ENCODE measurements around the gene CENPP. TPM values are rescaled to one million over a fixed set of nuclear protein-coding genes. Genes with fewer than 3 reads are reported as not detected.

CENPP gene
- polyA plus RNA-seq, 2 donors: 2.2 to 3.6 TPM

DNA sequence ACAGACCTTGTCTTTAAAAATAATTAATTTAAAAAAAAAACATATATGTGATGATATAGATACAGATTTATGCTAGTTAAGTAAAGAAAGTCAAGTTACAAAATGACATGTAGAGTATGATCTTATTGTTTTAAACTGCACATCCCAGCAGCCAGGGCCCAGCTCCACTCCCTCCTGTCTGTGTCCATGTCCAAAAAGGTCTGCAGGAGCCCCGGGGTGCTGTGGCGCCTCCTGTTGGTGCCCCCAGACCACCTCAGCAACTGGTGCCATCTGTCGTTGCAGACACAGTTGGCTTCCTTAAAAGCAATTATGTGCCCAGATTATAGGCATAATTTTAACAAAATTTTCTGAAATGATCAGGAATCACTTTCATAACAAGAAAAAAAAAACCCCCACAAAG lies 310.9 kb downstream of the CENPP start:
- H3K4me3 ChIP-seq (ENCODE audit: low read depth in 1 of 2, low read length in 2 of 2): no peak overlapping the region
- H3K27ac ChIP-seq (ENCODE audit: low read depth in 2 of 2, low read length in 1 of 2): no peak overlapping the region
- no peaks in the 10 kb centered on the region for H3K9me3 ChIP-seq (ENCODE audit: control insufficient read depth in 2 of 2, insufficient read depth in 1 of 2, low read depth in 1 of 2, low read length in 1 of 2)
- WGBS, 2 donors: 82 to 86% methylated on average over 3 of the region's 3 CpGs
- no peaks in the 10 kb centered on the region for H3K27me3 ChIP-seq (ENCODE audit: control insufficient read depth in 1 of 2, insufficient read depth in 2 of 2, low read length in 2 of 2)
- peaks cover 22 to 66% of the 10 kb centered on the region in 2 donors for H3K36me3 ChIP-seq (ENCODE audit: control insufficient read depth in 2 of 2, insufficient read depth in 2 of 2, low read length in 1 of 2)
- peaks cover 0 to 3% of the 10 kb centered on the region in 2 donors for H3K4me1 ChIP-seq (ENCODE audit: control insufficient read depth in 2 of 2, insufficient read depth in 2 of 2, low read length in 1 of 2)

DNA sequence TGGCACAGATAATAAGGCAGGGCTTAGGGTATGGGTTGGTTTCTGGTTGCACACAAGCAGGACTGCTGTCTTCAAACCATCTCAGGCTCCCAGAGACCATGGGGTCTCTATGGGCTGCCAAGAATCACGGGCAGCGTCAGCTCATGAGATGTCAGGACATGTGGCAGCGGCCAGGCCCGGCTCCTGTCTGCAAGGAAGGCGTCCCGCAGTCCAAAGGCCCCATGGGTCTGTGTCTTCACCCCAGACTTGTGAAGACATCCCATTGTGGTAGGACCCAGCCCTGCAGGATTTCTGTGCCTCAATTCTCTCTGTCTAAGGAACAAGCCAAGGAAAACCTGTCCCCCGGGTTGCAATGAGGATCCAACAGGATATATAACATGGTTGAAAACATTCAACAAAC lies 311.6 kb downstream of the CENPP start:
- Histone ChIP-seq H3K9me3 (ENCODE audit: control insufficient read depth in 2 of 2, insufficient read depth in 1 of 2, low read depth in 1 of 2, low read length in 1 of 2) (no peaks in the 10 kb centered on the region), H3K36me3 (ENCODE audit: control insufficient read depth in 2 of 2, insufficient read depth in 2 of 2, low read length in 1 of 2) (peaks cover 19 to 68% of the 10 kb centered on the region in 2 donors), H3K27me3 (ENCODE audit: control insufficient read depth in 1 of 2, insufficient read depth in 2 of 2, low read length in 2 of 2) (no peaks in the 10 kb centered on the region), H3K4me3 (ENCODE audit: low read depth in 1 of 2, low read length in 2 of 2) (no peak overlapping the region), H3K27ac (ENCODE audit: low read depth in 2 of 2, low read length in 1 of 2) (no peak overlapping the region), H3K4me1 (ENCODE audit: control insufficient read depth in 2 of 2, insufficient read depth in 2 of 2, low read length in 1 of 2) (peaks cover 0 to 3% of the 10 kb centered on the region in 2 donors)
- 82 to 89% methylated on average over 7 of the region's 7 CpGs for WGBS, 2 donors

DNA sequence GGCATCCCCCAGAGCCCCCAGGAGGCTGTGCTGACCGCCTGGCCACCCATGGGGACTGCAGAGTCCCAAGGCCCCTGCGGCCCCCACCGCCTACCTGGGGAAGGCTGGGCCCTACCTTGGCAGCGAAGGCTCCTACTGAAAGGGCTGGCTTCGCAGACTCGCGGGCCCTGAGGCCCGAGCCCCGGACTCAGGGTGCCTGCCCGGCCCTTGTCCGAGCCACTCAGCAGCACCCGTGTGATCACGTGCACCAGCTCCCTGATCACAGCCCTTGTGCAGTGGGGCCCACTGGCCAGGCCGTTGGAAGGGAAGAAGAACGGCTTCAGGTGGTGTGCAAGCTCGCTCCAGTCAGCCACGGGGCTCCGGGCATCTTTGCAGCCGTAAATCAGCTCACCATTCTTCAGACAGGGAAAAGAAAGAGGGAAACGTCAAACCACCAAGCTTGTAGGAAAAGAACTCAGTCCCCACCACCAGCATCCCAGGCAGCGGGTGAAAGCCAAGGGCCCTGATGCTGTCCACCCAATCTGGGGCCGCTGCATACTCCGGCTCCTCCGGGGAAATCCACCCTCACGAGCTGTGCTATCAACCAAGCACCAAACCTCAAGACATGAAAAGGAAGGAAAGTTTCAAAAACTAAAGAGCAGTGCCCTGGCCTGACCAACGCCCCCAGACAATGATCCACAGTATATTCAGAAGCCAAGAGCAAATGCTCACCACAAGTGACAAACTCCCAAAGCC lies 312.3 kb downstream of the CENPP start:
- Histone ChIP-seq H3K9me3 (ENCODE audit: control insufficient read depth in 2 of 2, insufficient read depth in 1 of 2, low read depth in 1 of 2, low read length in 1 of 2) (no peaks in the 10 kb centered on the region), H3K36me3 (ENCODE audit: control insufficient read depth in 2 of 2, insufficient read depth in 2 of 2, low read length in 1 of 2) (peaks cover 19 to 70% of the 10 kb centered on the region in 2 donors), H3K4me1 (ENCODE audit: control insufficient read depth in 2 of 2, insufficient read depth in 2 of 2, low read length in 1 of 2) (peaks cover 0 to 3% of the 10 kb centered on the region in 2 donors), H3K27ac (ENCODE audit: low read depth in 2 of 2, low read length in 1 of 2) (no peak overlapping the region), H3K4me3 (ENCODE audit: low read depth in 1 of 2, low read length in 2 of 2) (no peak overlapping the region), H3K27me3 (ENCODE audit: control insufficient read depth in 1 of 2, insufficient read depth in 2 of 2, low read length in 2 of 2) (no peaks in the 10 kb centered on the region)
- WGBS, 2 donors: 93 to 95% methylated on average over 25 to 26 of the region's 26 CpGs

DNA sequence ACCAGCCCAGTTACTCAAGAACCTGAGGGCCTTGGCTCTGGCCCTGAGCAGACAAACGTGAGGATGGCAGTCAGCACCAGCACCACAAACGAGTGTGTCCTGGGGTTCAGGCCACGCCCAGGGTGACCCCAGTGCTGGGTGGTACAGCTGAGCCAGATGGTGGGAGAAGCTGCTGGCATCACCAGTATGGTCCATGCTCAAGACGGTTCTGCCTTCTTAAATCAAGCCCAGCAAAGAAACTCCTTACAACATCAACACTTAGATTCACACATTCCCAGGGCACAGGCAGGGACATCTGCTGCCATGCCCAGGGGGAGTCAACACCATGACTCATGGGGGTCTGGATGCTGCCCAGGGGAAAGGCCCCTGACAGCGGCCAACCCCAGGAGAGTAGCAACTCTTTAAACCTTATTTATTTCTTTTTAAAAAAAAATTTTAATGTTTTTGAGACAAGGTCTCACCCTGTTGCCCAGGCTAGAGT lies 312.9 kb downstream of the CENPP start:
- Histone ChIP-seq H3K36me3 (ENCODE audit: control insufficient read depth in 2 of 2, insufficient read depth in 2 of 2, low read length in 1 of 2) (peaks cover 19 to 69% of the 10 kb centered on the region in 2 donors), H3K27me3 (ENCODE audit: control insufficient read depth in 1 of 2, insufficient read depth in 2 of 2, low read length in 2 of 2) (no peaks in the 10 kb centered on the region), H3K4me1 (ENCODE audit: control insufficient read depth in 2 of 2, insufficient read depth in 2 of 2, low read length in 1 of 2) (peaks cover 0 to 3% of the 10 kb centered on the region in 2 donors), H3K27ac (ENCODE audit: low read depth in 2 of 2, low read length in 1 of 2) (no peak overlapping the region), H3K9me3 (ENCODE audit: control insufficient read depth in 2 of 2, insufficient read depth in 1 of 2, low read depth in 1 of 2, low read length in 1 of 2) (no peaks in the 10 kb centered on the region), H3K4me3 (ENCODE audit: low read depth in 1 of 2, low read length in 2 of 2) (no peak overlapping the region)
- WGBS, 2 donors: 75 to 80% methylated on average over 5 of the region's 5 CpGs

DNA sequence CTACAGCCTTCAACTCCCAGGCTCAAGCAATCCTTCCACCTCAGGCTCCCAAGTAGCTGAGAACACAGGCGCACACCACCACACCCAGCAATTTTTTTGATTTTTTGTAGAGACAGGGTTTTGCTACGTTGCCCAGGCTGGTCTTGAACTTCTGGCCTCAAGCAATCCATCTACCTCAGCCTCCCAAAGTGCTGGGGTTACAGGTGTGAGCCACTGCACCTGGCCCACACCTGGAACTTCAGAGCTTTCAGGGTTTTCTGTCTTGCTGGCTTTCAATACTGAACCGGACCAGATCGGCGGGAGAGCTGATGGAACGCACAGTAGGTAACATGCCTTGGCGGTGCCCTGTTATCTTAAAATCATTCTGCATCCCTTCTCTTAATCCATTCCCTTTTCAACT lies 313.4 kb downstream of the CENPP start:
- no peak overlapping the region for H3K27ac ChIP-seq (ENCODE audit: low read depth in 2 of 2, low read length in 1 of 2)
- WGBS, 2 donors: 92 to 96% methylated on average over 7 of the region's 7 CpGs
- peaks cover 0 to 3% of the 10 kb centered on the region in 2 donors for H3K4me1 ChIP-seq (ENCODE audit: control insufficient read depth in 2 of 2, insufficient read depth in 2 of 2, low read length in 1 of 2)
- no peak overlapping the region for H3K4me3 ChIP-seq (ENCODE audit: low read depth in 1 of 2, low read length in 2 of 2)
- no peaks in the 10 kb centered on the region for H3K9me3 ChIP-seq (ENCODE audit: control insufficient read depth in 2 of 2, insufficient read depth in 1 of 2, low read depth in 1 of 2, low read length in 1 of 2)
- no peaks in the 10 kb centered on the region for H3K27me3 ChIP-seq (ENCODE audit: control insufficient read depth in 1 of 2, insufficient read depth in 2 of 2, low read length in 2 of 2)
- H3K36me3 ChIP-seq (ENCODE audit: control insufficient read depth in 2 of 2, insufficient read depth in 2 of 2, low read length in 1 of 2): peaks cover 16 to 66% of the 10 kb centered on the region in 2 donors

DNA sequence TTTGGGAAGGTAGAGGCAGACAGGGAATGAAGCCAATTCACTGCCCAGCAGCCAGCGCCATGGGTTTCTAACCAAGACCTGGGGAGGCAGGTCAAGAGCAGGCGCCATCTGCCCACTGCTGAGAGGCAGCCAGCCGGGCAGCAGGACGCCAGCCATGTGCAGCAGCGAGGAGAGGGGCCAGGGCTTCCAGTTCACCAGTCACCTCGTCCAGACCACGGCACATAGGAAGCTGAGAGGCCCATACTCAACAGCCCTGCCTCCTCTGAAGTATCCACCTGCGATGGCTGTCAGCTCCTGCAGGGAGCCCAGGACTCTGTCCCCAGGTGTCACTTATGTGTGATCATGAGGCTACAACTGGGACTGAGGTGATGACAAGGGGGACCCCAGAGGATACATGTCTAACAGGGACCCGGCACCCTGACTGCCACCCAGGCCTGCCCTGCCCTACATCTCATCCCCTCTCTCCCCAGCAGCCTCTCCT lies 314.1 kb downstream of the CENPP start:
- Histone ChIP-seq H3K4me1 (ENCODE audit: control insufficient read depth in 2 of 2, insufficient read depth in 2 of 2, low read length in 1 of 2) (peaks cover 0 to 3% of the 10 kb centered on the region in 2 donors), H3K27ac (ENCODE audit: low read depth in 2 of 2, low read length in 1 of 2) (no peak overlapping the region), H3K27me3 (ENCODE audit: control insufficient read depth in 1 of 2, insufficient read depth in 2 of 2, low read length in 2 of 2) (no peaks in the 10 kb centered on the region), H3K4me3 (ENCODE audit: low read depth in 1 of 2, low read length in 2 of 2) (no peak overlapping the region), H3K36me3 (ENCODE audit: control insufficient read depth in 2 of 2, insufficient read depth in 2 of 2, low read length in 1 of 2) (peaks cover 16 to 61% of the 10 kb centered on the region in 2 donors), H3K9me3 (ENCODE audit: control insufficient read depth in 2 of 2, insufficient read depth in 1 of 2, low read depth in 1 of 2, low read length in 1 of 2) (no peaks in the 10 kb centered on the region)
- WGBS, 2 donors: 88 to 89% methylated on average over 9 of the region's 9 CpGs

DNA sequence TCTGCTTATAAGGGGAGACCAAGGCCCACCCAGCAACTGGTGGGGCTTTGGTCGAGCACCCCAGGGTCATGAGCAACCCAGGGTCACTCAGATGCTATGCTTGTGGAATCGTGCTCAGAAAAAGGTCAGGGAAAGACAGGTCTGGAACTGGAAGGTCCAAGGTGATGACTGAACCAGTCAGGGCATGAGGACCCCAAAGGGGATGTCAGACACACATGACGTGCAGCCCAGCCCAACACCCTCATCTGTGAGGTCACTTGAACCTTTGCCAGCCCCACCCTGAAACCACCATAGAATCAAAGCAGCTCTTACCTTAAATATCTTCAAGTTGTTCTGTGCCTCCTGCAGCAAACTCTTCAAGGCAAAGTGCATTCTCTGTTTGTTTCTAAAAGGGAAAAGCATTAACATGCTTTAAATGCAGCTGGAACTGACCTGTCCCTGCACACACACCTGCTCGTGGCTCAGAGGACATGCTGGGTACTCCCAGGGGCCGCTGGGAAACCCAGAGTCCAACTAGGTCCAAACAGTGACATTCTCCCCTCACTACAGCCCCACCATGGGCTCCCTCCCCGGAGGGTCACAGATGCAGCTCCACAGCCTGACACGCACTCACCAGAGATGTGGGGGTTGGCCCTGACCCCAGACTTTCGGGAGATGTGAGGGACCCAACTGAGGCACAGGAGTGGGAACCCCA lies 314.8 kb downstream of the CENPP start:
- Histone ChIP-seq H3K4me3 (ENCODE audit: low read depth in 1 of 2, low read length in 2 of 2) (no peak overlapping the region), H3K9me3 (ENCODE audit: control insufficient read depth in 2 of 2, insufficient read depth in 1 of 2, low read depth in 1 of 2, low read length in 1 of 2) (no peaks in the 10 kb centered on the region), H3K4me1 (ENCODE audit: control insufficient read depth in 2 of 2, insufficient read depth in 2 of 2, low read length in 1 of 2) (peaks cover 0 to 3% of the 10 kb centered on the region in 2 donors), H3K36me3 (ENCODE audit: control insufficient read depth in 2 of 2, insufficient read depth in 2 of 2, low read length in 1 of 2) (peaks cover 16 to 55% of the 10 kb centered on the region in 2 donors), H3K27ac (ENCODE audit: low read depth in 2 of 2, low read length in 1 of 2) (no peak overlapping the region), H3K27me3 (ENCODE audit: control insufficient read depth in 1 of 2, insufficient read depth in 2 of 2, low read length in 2 of 2) (no peaks in the 10 kb centered on the region)
- WGBS, 2 donors: 86 to 90% methylated on average over 8 of the region's 8 CpGs

DNA sequence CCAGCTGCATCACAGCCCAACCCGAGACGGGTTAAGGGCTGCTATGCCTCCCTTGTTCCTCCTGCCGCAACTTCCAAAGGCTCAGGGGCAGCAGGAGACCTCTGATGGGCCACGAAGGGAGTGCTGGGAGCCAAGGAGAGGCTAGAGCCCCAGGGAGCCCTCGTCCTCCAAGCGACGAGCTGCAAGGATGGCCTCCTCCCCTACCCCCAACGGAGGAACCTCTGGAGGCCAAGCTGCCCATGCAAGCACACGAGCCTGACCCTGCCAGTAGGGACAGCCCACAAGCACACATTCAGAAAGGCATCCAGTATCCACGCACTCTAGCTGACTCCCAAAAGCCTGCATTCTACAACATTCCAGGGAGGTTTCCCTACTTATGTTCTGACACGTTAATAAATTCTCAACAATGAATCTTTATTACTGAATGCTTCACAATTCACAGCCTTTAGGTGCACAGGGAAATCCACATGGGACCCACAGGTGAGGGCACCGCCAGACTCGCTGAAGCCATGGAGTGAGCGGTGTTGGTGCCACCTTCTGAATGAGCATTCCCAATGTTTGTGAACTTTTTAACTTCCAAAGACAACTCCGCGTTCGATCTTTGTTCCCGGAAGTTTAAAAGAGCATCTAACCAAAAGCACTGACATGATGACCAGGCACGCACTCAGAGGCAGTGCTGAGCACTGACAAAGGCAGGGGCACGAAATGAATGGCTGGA lies 315.5 kb downstream of the CENPP start:
- H3K4me3 ChIP-seq (ENCODE audit: low read depth in 1 of 2, low read length in 2 of 2): no peak overlapping the region
- H3K9me3 ChIP-seq (ENCODE audit: control insufficient read depth in 2 of 2, insufficient read depth in 1 of 2, low read depth in 1 of 2, low read length in 1 of 2): no peaks in the 10 kb centered on the region
- WGBS, 2 donors: 85 to 86% methylated on average over 20 of the region's 20 CpGs
- no peaks in the 10 kb centered on the region for H3K27me3 ChIP-seq (ENCODE audit: control insufficient read depth in 1 of 2, insufficient read depth in 2 of 2, low read length in 2 of 2)
- H3K27ac ChIP-seq (ENCODE audit: low read depth in 2 of 2, low read length in 1 of 2): no peak overlapping the region
- peaks cover 0 to 3% of the 10 kb centered on the region in 2 donors for H3K4me1 ChIP-seq (ENCODE audit: control insufficient read depth in 2 of 2, insufficient read depth in 2 of 2, low read length in 1 of 2)
- H3K36me3 ChIP-seq (ENCODE audit: control insufficient read depth in 2 of 2, insufficient read depth in 2 of 2, low read length in 1 of 2): peaks cover 16 to 50% of the 10 kb centered on the region in 2 donors

DNA sequence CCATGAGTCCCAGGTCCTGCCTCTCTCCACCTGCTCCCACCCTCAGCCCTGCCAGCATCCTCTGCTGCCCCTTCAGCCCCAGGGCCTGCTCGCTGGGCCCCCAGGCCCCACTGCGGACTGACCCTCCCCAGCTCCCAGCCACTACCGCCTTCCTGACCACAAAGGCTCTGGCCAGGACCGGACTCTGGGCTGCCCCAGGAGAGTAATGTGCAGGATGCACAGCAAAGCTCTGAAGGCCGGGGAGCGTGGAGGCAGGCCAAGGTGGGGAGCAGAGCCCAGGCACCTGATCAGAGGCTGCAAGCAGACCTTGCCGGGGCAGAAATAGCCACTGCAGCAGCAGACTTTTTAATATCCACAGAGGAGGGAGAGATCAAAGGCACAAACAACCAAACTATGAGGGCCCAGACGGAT lies 316.3 kb downstream of the CENPP start:
- Histone ChIP-seq H3K9me3 (ENCODE audit: control insufficient read depth in 2 of 2, insufficient read depth in 1 of 2, low read depth in 1 of 2, low read length in 1 of 2) (no peaks in the 10 kb centered on the region), H3K27me3 (ENCODE audit: control insufficient read depth in 1 of 2, insufficient read depth in 2 of 2, low read length in 2 of 2) (no peaks in the 10 kb centered on the region), H3K27ac (ENCODE audit: low read depth in 2 of 2, low read length in 1 of 2) (no peak overlapping the region), H3K4me3 (ENCODE audit: low read depth in 1 of 2, low read length in 2 of 2) (no peak overlapping the region), H3K4me1 (ENCODE audit: control insufficient read depth in 2 of 2, insufficient read depth in 2 of 2, low read length in 1 of 2) (peaks cover 0 to 3% of the 10 kb centered on the region in 2 donors), H3K36me3 (ENCODE audit: control insufficient read depth in 2 of 2, insufficient read depth in 2 of 2, low read length in 1 of 2) (peaks cover 16 to 48% of the 10 kb centered on the region in 2 donors)
- WGBS, 2 donors: 93 to 94% methylated on average over 8 of the region's 8 CpGs
